PC-3 (cell line): Measurements from ENCODE around the gene ATP8A1. TPM values are rescaled to one million over a fixed set of nuclear protein-coding genes. Genes with fewer than 3 reads are reported as not detected.

Source experiments
- ATAC-seq: fragments of 200-7000 bp; cut with Tn5 transposase; 2 replicates; pipeline ENCODE4 v1.9.1; 2020; ENCODE audit warnings: mild to moderate bottlenecking, moderate library complexity
- Bru-seq: library from RNA; stranded (reverse); fragments of 400-500 nt; gene quantifications from one replicate; lab custom pipeline; 2021; lab: Mats Ljungman, UMichigan
- BruChase-seq, 2 experiments: library from RNA; stranded (reverse); fragments of 400-500 nt; gene quantifications; one replicate each; lab custom pipeline; 2021; lab: Mats Ljungman, UMichigan
- BruUV-seq: library from RNA; stranded (reverse); fragments of 400-500 nt; replicated peaks from 2 replicates; lab custom pipeline; 2021; lab: Mats Ljungman, UMichigan
- CTCF ChIA-PET: fragments of 300-600 bp; sonication (Branson Sonifier 250); formaldehyde crosslinking; loops from one replicate; lab custom pipeline; 2022; ENCODE audit warnings: antibody characterized with exemption; lab: Charles Lee
- POLR2A ChIA-PET: fragments of 300-600 bp; sonication (Branson Sonifier 250); formaldehyde crosslinking; loops from one replicate; lab custom pipeline; 2022; ENCODE audit warnings: antibody characterized with exemption; ENCODE audit not compliant: unreplicated experiment; lab: Charles Lee
- DNase-seq: peaks from one replicate; pipeline ENCODE4 v3.0.0-alpha.2; 2015
- H2AFZ ChIP-seq: fragments of 300-600 bp; sonication (generic); 2 replicates; pipeline ENCODE4 v1.6.0; 2016; ENCODE audit warnings: antibody characterized with exemption, low read length
- H3F3A ChIP-seq: fragments of 300-600 bp; sonication (generic); one replicate; pipeline ENCODE4 v1.6.0; 2017; ENCODE audit warnings: antibody characterized with exemption, low read length, control low read depth, mild to moderate bottlenecking; ENCODE audit not compliant: unreplicated experiment
- H3K27ac ChIP-seq: fragments of 300-600 bp; sonication (generic); 2 replicates; pipeline ENCODE4 v1.5.1; 2016; ENCODE audit warnings: mild to moderate bottlenecking, low read length
- H3K27me3 ChIP-seq: fragments of 300-600 bp; sonication (generic); 2 replicates; pipeline ENCODE4 v1.6.1; 2016; ENCODE audit warnings: low read length, mixed read lengths
- H3K36me3 ChIP-seq: fragments of 300-600 bp; sonication (generic); 2 replicates; pipeline ENCODE4 v1.6.1; 2016; ENCODE audit warnings: low read depth, mixed run types, low read length, mixed read lengths
- H3K4me1 ChIP-seq: fragments of 300-600 bp; sonication (generic); 2 replicates; pipeline ENCODE4 v1.5.1; 2016; ENCODE audit warnings: low read length; ENCODE audit not compliant: insufficient read depth
- H3K4me2 ChIP-seq: fragments of 300-600 bp; sonication (generic); 2 replicates; pipeline ENCODE4 v1.6.0; 2016; ENCODE audit warnings: low read length
- H3K4me3 ChIP-seq: fragments of 300-600 bp; sonication (generic); 2 replicates; pipeline ENCODE4 v1.5.1; 2016; ENCODE audit warnings: mild to moderate bottlenecking, low read length, mixed read lengths
- H3K79me2 ChIP-seq: fragments of 300-600 bp; sonication (generic); 2 replicates; pipeline ENCODE4 v1.6.1; 2017; ENCODE audit warnings: low read length, mixed read lengths
- H3K9ac ChIP-seq: fragments of 300-600 bp; sonication (generic); 2 replicates; pipeline ENCODE4 v1.6.0; 2016; ENCODE audit warnings: mild to moderate bottlenecking, low read length
- H3K9me2 ChIP-seq: fragments of 300-600 bp; sonication (generic); replicated peaks from 2 replicates; pipeline ENCODE4 v1.6.1; 2016; ENCODE audit warnings: mixed run types, low read length, mixed read lengths
- H3K9me3 ChIP-seq: fragments of 300-600 bp; sonication (generic); 2 replicates; pipeline ENCODE4 v1.6.1; 2016; ENCODE audit warnings: low read length, mixed read lengths
- H4K20me1 ChIP-seq: fragments of 300-600 bp; sonication (generic); 2 replicates; pipeline ENCODE4 v1.6.1; 2016; ENCODE audit warnings: low read length, mixed read lengths
- CTCF ChIP-seq: fragments of 300-600 bp; sonication (generic); conservative IDR thresholded peaks from 2 replicates; pipeline ENCODE4 v1.5.1; 2017; ENCODE audit warnings: antibody characterized with exemption, low read depth, mild to moderate bottlenecking, low read length
- EZH2 ChIP-seq: fragments of 300-600 bp; sonication (generic); IDR thresholded peaks from one replicate; pipeline ENCODE4 v1.6.1; 2017; ENCODE audit warnings: antibody characterized with exemption, mild to moderate bottlenecking, low read length; ENCODE audit not compliant: unreplicated experiment
- EZH2phosphoT487 ChIP-seq: fragments of 300-600 bp; sonication (generic); IDR thresholded peaks from 2 replicates; pipeline ENCODE4 v1.6.1; 2018; ENCODE audit warnings: mild to moderate bottlenecking, antibody characterized with exemption, low read length, borderline replicate concordance
- intact Hi-C: fragments of 100-400 bp; cut with micrococcal nuclease; formaldehyde crosslinking; loops from 2 replicates; pipeline ENCODE4 v1.9.0; 2023
- long read RNA-seq: library from polyadenylated mRNA; unstranded; transcript quantifications from one replicate; pipeline ENCODE4 v2.0.0, GENCODE V29; 2021; ENCODE audit not compliant: unreplicated experiment
- total RNA-seq: library from RNA; depleted of rRNA; stranded (reverse); fragments of >200 nt; gene quantifications from 2 replicates; pipeline ENCODE4 v1.2.3, GENCODE V29; 2014; rRNA removed

ATP8A1 gene
- total RNA-seq = 3.9 and 5.3 TPM in 2 replicates
- percentile 50 among the genes with signal in this experiment for Bru-seq, nascent RNA
- percentile 35 among the genes with signal in this experiment for BruChase-seq, experiment 1, labeled RNA remaining after a 6-hour chase
- percentile 49 among the genes with signal in this experiment for BruChase-seq, experiment 2, labeled RNA remaining after a 2-hour chase
- long read RNA-seq, full-length matches to known transcripts = 1 of 3 reads
- long read RNA-seq, partial matches to known transcripts = 1 of 3 reads
- long read RNA-seq, other reads (novel, unspliced or antisense) = 1 of 3 reads

- H3K79me2 ChIP-seq = peaks cover 8% of the 10 kb centered on the region; the same call in 1 of the 2 replicates
- H3K27me3 ChIP-seq = no peaks in the 10 kb centered on the region
- H3K9me2 ChIP-seq = no peaks in the 10 kb centered on the region
- no peaks in the 10 kb centered on the region for H3K9me3 ChIP-seq
- 0 out of 2 replicates have a peak, but pooled peaks cover 7% of the 10 kb centered on the region for H4K20me1 ChIP-seq
- H3K4me3 ChIP-seq = peak within 1 kb of the TSS; percentile 84
- CTCF ChIA-PET = interaction anchor here (0.5 to 1.0 kb wide), 2 partner anchors 88 to 377 kb away, joined by 3 to 5 read pairs; no protein-coding TSS in a partner anchor
- H3K4me1 ChIP-seq = peaks cover 39% of the 10 kb centered on the region
- TSS peak; percentile 78 for BruUV-seq
- H3K4me2 ChIP-seq = peak within 1 kb of the TSS; percentile 97
- H3F3A ChIP-seq = peaks cover 20% of the 10 kb centered on the region
- H3K9ac ChIP-seq = peak within 1 kb of the TSS; percentile 67
- ATAC-seq (peak; percentile 63), DNase-seq (peak; percentile 84)
- intact Hi-C loops = loop anchor here (2.0 to 10.0 kb wide), 3 partner anchors 88 to 1662 kb away; no protein-coding TSS in a partner anchor
- no peaks in the 10 kb centered on the region for H3K36me3 ChIP-seq
- peak within 1 kb of the TSS; percentile 88 for H2AFZ ChIP-seq
- no peak for TF ChIP-seq EZH2
- TF ChIP-seq CTCF = no peak
- TF ChIP-seq EZH2phosphoT487 = no peak
- H3K27ac ChIP-seq = peak within 1 kb of the TSS; percentile 82
- POLR2A ChIA-PET = interaction anchor here (0.5 to 0.6 kb wide), 2 partner anchors 65 to 98 kb away, joined by 3 to 7 read pairs; no protein-coding TSS in a partner anchor
Measured at GRCh38 chr4:42656944-42657792, at the start of gene ATP8A1. Gene ATP8A1 (minus strand): TSS chr4:42657105. CDS start chr4:42656873, 232 bp downstream.

- ATAC-seq (no peak), DNase-seq (no peak)
- no peak overlapping the region for H3K9ac ChIP-seq
- H3K27ac ChIP-seq = no peak overlapping the region
- no peaks in the 10 kb centered on the region for H3F3A ChIP-seq
- intact Hi-C loops = no loop called here
- ChIA-PET POLR2A (no interaction called here), CTCF (no interaction called here)
- H4K20me1 ChIP-seq = no peaks in the 10 kb centered on the region
- no peak overlapping the region for H2AFZ ChIP-seq
- H3K27me3 ChIP-seq = no peaks in the 10 kb centered on the region
- no peaks in the 10 kb centered on the region for H3K9me2 ChIP-seq
- peaks cover 13% of the 10 kb centered on the region; the same call in 1 of the 2 replicates for H3K4me1 ChIP-seq
- TF ChIP-seq EZH2phosphoT487 (no peak), CTCF (no peak), EZH2 (no peak)
- BruUV-seq = no TSS peak
- H3K4me2 ChIP-seq = no peak overlapping the region
- no peaks in the 10 kb centered on the region for H3K79me2 ChIP-seq
- no peaks in the 10 kb centered on the region for H3K9me3 ChIP-seq
- H3K4me3 ChIP-seq = no peak overlapping the region
- no peaks in the 10 kb centered on the region for H3K36me3 ChIP-seq
Measured at GRCh38 chr4:42706086-42706485, 49.2 kb upstream of the ATP8A1 start.
